ENCODE results near the gene ZNF777. TPM values are rescaled to one million over a fixed set of nuclear protein-coding genes. Genes with fewer than 3 reads are reported as not detected.
A peak's percentile ranks its signal among the peaks of the same experiment; 100 is the strongest.

Gene ZNF777
- total RNA-seq, 2 experiments from 2014 or later = 14.5 to 14.8 TPM

- intact Hi-C loops (cut with DNase I, micrococcal nuclease) = loop anchor here (1.0 to 5.0 kb wide), 2 partner anchors 33 to 40 kb away; no protein-coding TSS in a partner anchor
- no peaks in the 10 kb centered on the region for H3K9me3 Mint-ChIP-seq
- TF ChIP-seq CTCF (IDR thresholded peaks at IDR 0.05) = no peak
- CTCF ChIA-PET = interaction anchor here (1.6 to 2.7 kb wide), 3 partner anchors 10 to 315 kb away, joined by 3 to 10 read pairs (median 4); partner anchors contain the start of genes ZNF398 and ZNF783
- H3K36me3 Mint-ChIP-seq (ENCODE audit: low read depth) = peaks cover 5% of the 10 kb centered on the region
- Histone ChIP-seq H3K27ac (ENCODE audit: low read depth in 1 of 2, low read length in 2 of 2) (no peak overlapping the region), H3K36me3 (ENCODE audit: insufficient read depth, low read length) (no peaks in the 10 kb centered on the region), H3K4me3 (ENCODE audit: low read length) (no peak overlapping the region), H3K9me3 (ENCODE audit: control insufficient read depth in 1 of 2, insufficient read depth in 1 of 2, low read length in 2 of 2) (no peaks in the 10 kb centered on the region), H3K4me1 (ENCODE audit: insufficient read depth, low read length) (peaks cover 25% of the 10 kb centered on the region), H3K27me3 (ENCODE audit: control insufficient read depth in 1 of 2, insufficient read depth in 2 of 2, low read length in 2 of 2) (peaks cover 0 to 5% of the 10 kb centered on the region in 2 experiments)
- H3K27me3 Mint-ChIP-seq = peaks cover 25% of the 10 kb centered on the region
- no peak for DNase-seq
- POLR2A ChIA-PET = no interaction called here
- ATAC-seq (ENCODE audit: poor library complexity) = no peak
- H3K4me3 Mint-ChIP-seq = peak overlapping the region; percentile 92
- no peak overlapping the region for H3K27ac Mint-ChIP-seq
- H3K4me1 Mint-ChIP-seq (ENCODE audit: low read depth) = peaks cover 26% of the 10 kb centered on the region
These were observed 1.2 kb upstream of the ZNF777 start for GRCh38 chr7:149462101-149462520.

GRCh38 chr7:149459540-149460452, 1.1 kb downstream of the ZNF777 start:
- H3K4me3 ChIP-seq (ENCODE audit: low read length) = peak overlapping the region; percentile 74
- intact Hi-C loops (cut with DNase I, micrococcal nuclease) = loop anchor here (1.0 to 5.0 kb wide), 5 partner anchors 37 to 220 kb away; partner anchors contain the start of genes ZNF212 (in 1 of the 2) and ZNF783 (in 1 of the 2)

More at GRCh38 chr7:149459540-149460452, 1.1 kb downstream of the ZNF777 start:
- H3K27me3 ChIP-seq (ENCODE audit: control insufficient read depth in 1 of 2, insufficient read depth in 2 of 2, low read length in 2 of 2) = peaks cover 0 to under 1% of the 10 kb centered on the region in 2 experiments
- no peak overlapping the region for H3K27ac ChIP-seq (ENCODE audit: low read depth in 1 of 2, low read length in 2 of 2)
- peaks cover 25% of the 10 kb centered on the region for H3K4me1 ChIP-seq (ENCODE audit: insufficient read depth, low read length)
- CTCF ChIA-PET = interaction anchor here (0.6 to 2.7 kb wide), 8 partner anchors 9 to 313 kb away, joined by 3 to 18 read pairs (median 4); partner anchors contain the start of genes ZNF282, ZNF746 and ZNF783
- H3K9me3 Mint-ChIP-seq = no peaks in the 10 kb centered on the region
- ATAC-seq (ENCODE audit: poor library complexity) (peak; percentile 8), DNase-seq (peak in 2 of 14 experiments; percentile 11 to 24)
- peaks cover 8% of the 10 kb centered on the region for H3K27me3 Mint-ChIP-seq
- no peak for TF ChIP-seq CTCF (IDR thresholded peaks at IDR 0.05)
- no peaks in the 10 kb centered on the region for H3K9me3 ChIP-seq (ENCODE audit: control insufficient read depth in 1 of 2, insufficient read depth in 1 of 2, low read length in 2 of 2)
- H3K27ac Mint-ChIP-seq = no peak overlapping the region
- POLR2A ChIA-PET = interaction anchor here (0.7 to 2.2 kb wide), 7 partner anchors 37 to 946 kb away, joined by 3 to 20 read pairs (median 3); partner anchors contain the start of genes ZNF398, ZNF425 and ZNF783
- H3K4me3 Mint-ChIP-seq = no peak overlapping the region
- H3K36me3 ChIP-seq (ENCODE audit: insufficient read depth, low read length) = peaks cover 9% of the 10 kb centered on the region
- H3K36me3 Mint-ChIP-seq (ENCODE audit: low read depth) = peaks cover 27% of the 10 kb centered on the region
- peaks cover 33% of the 10 kb centered on the region for H3K4me1 Mint-ChIP-seq (ENCODE audit: low read depth)

Measured in CD4-positive, alpha-beta T cell (primary cell).